ENCODE results near the gene KLHDC10. TPM values are rescaled to one million over a fixed set of nuclear protein-coding genes. Genes with fewer than 3 reads are reported as not detected.

Gene KLHDC10
- total and polyA plus RNA-seq, 2 experiments from 2014 or later, result 5.5 to 14.7 TPM

DNA sequence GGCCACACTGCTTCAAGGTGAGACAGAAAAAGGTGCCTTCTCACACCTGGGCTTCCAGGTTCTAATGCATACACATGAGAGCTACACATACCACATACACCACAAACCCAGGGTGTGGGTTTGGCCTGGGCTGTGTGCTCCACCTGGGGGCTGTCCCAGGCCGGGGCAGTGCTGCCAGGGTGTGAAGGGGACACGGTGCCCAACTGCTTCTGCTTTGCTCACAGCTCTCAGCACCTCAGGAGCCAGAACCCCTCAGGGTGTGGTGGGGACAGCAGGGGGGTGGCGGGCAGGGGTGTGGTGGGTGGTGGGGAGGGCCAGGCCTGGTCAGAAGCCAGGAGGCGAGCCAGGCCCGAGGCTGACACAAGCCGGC is 83.8 kb downstream of the KLHDC10 start:
- Histone ChIP-seq H3K36me3 (ENCODE audit: insufficient read depth) (no peaks in the 10 kb centered on the region), H3K4me1 (ENCODE audit: insufficient read depth) (no peaks in the 10 kb centered on the region), H3K9me2 (ENCODE audit: insufficient read depth) (no peaks in the 10 kb centered on the region), H4K20me1 (replicated peaks; ENCODE audit: insufficient read depth) (no peaks in the 10 kb centered on the region), H3K27ac (ENCODE audit: low read depth) (no peak overlapping the region), H3F3A (replicated peaks; ENCODE audit: low read depth) (0 out of 2 replicates have a peak, but pooled peaks cover 2% of the 10 kb centered on the region), H3K4me3 (no peak overlapping the region), H3K27me3 (ENCODE audit: insufficient read depth) (no peaks in the 10 kb centered on the region), H3K4me2 (no peak overlapping the region), H3K79me2 (replicated peaks; ENCODE audit: insufficient read depth) (no peaks in the 10 kb centered on the region), H2AFZ (no peak overlapping the region)
- peaks cover 10% of the 10 kb centered on the region for H3K27me3 Mint-ChIP-seq (ENCODE audit: insufficient read depth, low read depth, poor library complexity)
- no peak for TF ChIP-seq ETS1 (IDR thresholded peaks at IDR 0.05)
- TF ChIP-seq, protein P1, sequence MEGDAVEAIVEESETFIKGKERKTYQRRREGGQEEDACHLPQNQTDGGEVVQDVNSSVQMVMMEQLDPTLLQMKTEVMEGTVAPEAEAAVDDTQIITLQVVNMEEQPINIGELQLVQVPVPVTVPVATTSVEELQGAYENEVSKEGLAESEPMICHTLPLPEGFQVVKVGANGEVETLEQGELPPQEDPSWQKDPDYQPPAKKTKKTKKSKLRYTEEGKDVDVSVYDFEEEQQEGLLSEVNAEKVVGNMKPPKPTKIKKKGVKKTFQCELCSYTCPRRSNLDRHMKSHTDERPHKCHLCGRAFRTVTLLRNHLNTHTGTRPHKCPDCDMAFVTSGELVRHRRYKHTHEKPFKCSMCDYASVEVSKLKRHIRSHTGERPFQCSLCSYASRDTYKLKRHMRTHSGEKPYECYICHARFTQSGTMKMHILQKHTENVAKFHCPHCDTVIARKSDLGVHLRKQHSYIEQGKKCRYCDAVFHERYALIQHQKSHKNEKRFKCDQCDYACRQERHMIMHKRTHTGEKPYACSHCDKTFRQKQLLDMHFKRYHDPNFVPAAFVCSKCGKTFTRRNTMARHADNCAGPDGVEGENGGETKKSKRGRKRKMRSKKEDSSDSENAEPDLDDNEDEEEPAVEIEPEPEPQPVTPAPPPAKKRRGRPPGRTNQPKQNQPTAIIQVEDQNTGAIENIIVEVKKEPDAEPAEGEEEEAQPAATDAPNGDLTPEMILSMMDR (conservative IDR thresholded peaks at IDR 0.05; ENCODE audit: low read depth in 2 of 2), result peak in 1 of 2 experiments; percentile 30; a peak in 2 of 4 replicates
- no peak for TF ChIP-seq ZNF114 (CRISPR knock-in tag; IDR thresholded peaks at IDR 0.05)
- TF ChIP-seq CREB1 (CRISPR knock-in tag; IDR thresholded peaks at IDR 0.05; ENCODE audit: low read depth), result no peak
- DNase-seq (ENCODE audit: low spot score) (no peak), ATAC-seq (peak; percentile 19)
- peaks cover 3% of the 10 kb centered on the region; the same call in 2 of the 3 replicates for H3K4me1 Mint-ChIP-seq
- H3K36me3 Mint-ChIP-seq (ENCODE audit: low read depth), result peaks cover 25% of the 10 kb centered on the region
- H3K9me3 Mint-ChIP-seq, result peaks cover 14% of the 10 kb centered on the region
- H3K4me3 Mint-ChIP-seq, result no peak overlapping the region
- H3K27ac Mint-ChIP-seq, result no peak overlapping the region

DNA sequence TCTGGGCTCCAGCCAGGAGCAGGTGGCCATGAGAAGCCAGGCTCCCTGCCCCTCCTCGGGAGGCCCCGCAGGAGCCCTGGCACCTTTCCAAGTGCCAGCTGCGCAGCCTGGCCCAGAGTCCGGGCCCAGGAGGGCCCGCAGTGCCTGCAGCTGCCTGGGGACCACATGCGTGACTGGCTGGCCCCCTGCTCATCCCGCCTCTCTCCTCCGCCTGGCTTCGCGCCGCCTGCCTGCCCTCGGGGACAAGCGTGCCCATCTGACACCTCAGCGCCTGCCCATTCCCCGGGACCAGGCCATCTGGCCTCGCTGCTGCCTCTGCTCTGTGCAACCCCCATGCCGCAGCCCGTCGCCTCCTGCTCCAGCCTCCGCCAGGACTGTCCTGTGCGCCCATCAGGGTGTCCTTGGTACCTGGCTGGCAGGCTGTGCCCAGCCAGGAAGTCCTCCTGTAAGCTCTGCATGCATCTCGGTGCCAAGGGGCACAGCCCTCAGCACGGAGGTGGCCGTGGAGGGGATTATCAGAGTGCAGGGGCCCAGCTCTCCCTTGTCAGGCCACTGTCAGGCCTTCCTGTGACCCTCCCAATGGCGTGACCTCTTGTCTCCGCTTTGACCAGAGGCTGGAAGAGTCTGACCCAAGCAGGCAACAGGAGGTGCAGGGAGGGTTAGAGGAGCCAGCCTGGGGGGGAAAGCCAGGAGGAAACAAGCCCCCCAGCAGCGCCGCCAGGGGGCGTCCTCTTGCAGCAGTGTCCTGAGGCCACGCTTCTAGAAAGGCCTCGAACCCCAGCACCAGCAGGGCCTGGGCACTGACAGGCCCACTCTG is 84.4 kb downstream of the KLHDC10 start:
- peaks cover 3% of the 10 kb centered on the region; the same call in 2 of the 3 replicates for H3K4me1 Mint-ChIP-seq
- Histone ChIP-seq H3K36me3 (ENCODE audit: insufficient read depth) (no peaks in the 10 kb centered on the region), H4K20me1 (replicated peaks; ENCODE audit: insufficient read depth) (no peaks in the 10 kb centered on the region), H3F3A (replicated peaks; ENCODE audit: low read depth) (0 out of 2 replicates have a peak, but pooled peaks cover 2% of the 10 kb centered on the region), H2AFZ (no peak overlapping the region), H3K4me2 (no peak overlapping the region), H3K4me1 (ENCODE audit: insufficient read depth) (no peaks in the 10 kb centered on the region), H3K9me2 (ENCODE audit: insufficient read depth) (no peaks in the 10 kb centered on the region), H3K4me3 (no peak overlapping the region), H3K27me3 (ENCODE audit: insufficient read depth) (no peaks in the 10 kb centered on the region), H3K79me2 (replicated peaks; ENCODE audit: insufficient read depth) (no peaks in the 10 kb centered on the region), H3K27ac (ENCODE audit: low read depth) (no peak overlapping the region)
- H3K27ac Mint-ChIP-seq, result no peak overlapping the region
- H3K9me3 Mint-ChIP-seq, result peaks cover 14% of the 10 kb centered on the region
- peaks cover 30% of the 10 kb centered on the region for H3K36me3 Mint-ChIP-seq (ENCODE audit: low read depth)
- TF ChIP-seq, protein P1 (conservative IDR thresholded peaks at IDR 0.05; ENCODE audit: low read depth in 2 of 2), result peak; percentile 75 to 87
- no peak for TF ChIP-seq ZNF114 (CRISPR knock-in tag; IDR thresholded peaks at IDR 0.05)
- no peak for TF ChIP-seq EZH2 (IDR thresholded peaks at IDR 0.05; ENCODE audit: low read depth, unreplicated experiment)
- peaks cover 10% of the 10 kb centered on the region for H3K27me3 Mint-ChIP-seq (ENCODE audit: insufficient read depth, low read depth, poor library complexity)
- peak; percentile 74 for DNase-seq (ENCODE audit: low spot score)
- ATAC-seq, result peak; percentile 75
- H3K4me3 Mint-ChIP-seq, result no peak overlapping the region
